Ovary (tissue), 9 donors: ENCODE results near the gene ABHD18. TPM values are rescaled to one million over a fixed set of nuclear protein-coding genes. Genes with fewer than 3 reads are reported as not detected.

Experiments used
- DNase-seq, 5 donors: peaks; one replicate each; pipeline ENCODE4 v3.0.0-alpha.2; 2019 to 2020
- H3K27ac ChIP-seq, 2 donors: fragments of 200-600 bp; one replicate each; pipeline versions ENCODE4 v1.5.1 to v1.8.0; 2019 to 2022
- H3K27me3 ChIP-seq: fragments of 200-600 bp; one replicate; pipeline ENCODE4 v1.8.0; 2022
- H3K36me3 ChIP-seq: fragments of 200-600 bp; sonication (generic); one replicate; pipeline ENCODE4 v1.5.1; 2019
- H3K4me1 ChIP-seq: one replicate; pipeline ENCODE4 v1.8.1; 2013; ENCODE audit warnings: mild to moderate bottlenecking, moderate library complexity; ENCODE audit not compliant: insufficient read depth
- H3K4me3 ChIP-seq: fragments of 200-600 bp; sonication (generic); one replicate; pipeline ENCODE4 v1.5.1; 2017
- H3K9me3 ChIP-seq, 2 donors: fragments of 200-600 bp in 1 of 2; sonication (generic) in 1 of 2; one replicate each; pipeline versions ENCODE4 v1.5.1 to v1.8.1; 2013 to 2019; ENCODE audit warnings: mild to moderate bottlenecking in 1 of 2, moderate library complexity in 1 of 2
- CTCF ChIP-seq, 3 donors: fragments of 450-650 bp in 2 of 3; fragments of 200-600 bp in 1 of 3; IDR thresholded peaks; one replicate each; pipeline versions ENCODE4 v1.5.1 to v1.8.0; 2016 to 2022; ENCODE audit warnings: antibody characterized with exemption in 3 of 3, mild to moderate bottlenecking in 1 of 3
- EP300 ChIP-seq: sonication (generic); formaldehyde crosslinking; IDR thresholded peaks from one replicate; pipeline ENCODE4 v1.6.1; 2017; ENCODE audit warnings: antibody characterized with exemption
- POLR2A ChIP-seq: fragments of 450-650 bp; IDR thresholded peaks from one replicate; pipeline ENCODE4 v1.6.1; 2017; ENCODE audit warnings: antibody characterized with exemption, mild to moderate bottlenecking, moderate library complexity
- WGBS, 3 donors: extraction: QIAGEN DNeasy Blood & Tissue Kit in 1 of 3; methylation state at CpG; one replicate each; pipeline versions ENCODE4 v1.1.5 to v1.1.7; 2013 to 2017; 5-methylcytosine and 5-hydroxymethylcytosine counted together
- intact Hi-C, 4 donors: fragments of 100-400 bp; cut with DNase I; formaldehyde crosslinking; loops; one replicate each; pipeline versions ENCODE4 v1.11.0 to v1.15.1; 2022 to 2023
- polyA plus RNA-seq, 2 donors: library from polyadenylated mRNA; stranded (reverse); fragments of 200-250 nt in 1 of 2; fragments of 350-450 nt in 1 of 2; fragmentation: Illumina TruSeq in 1 of 2; extraction: RNeasy Lipid Tissue Mini Kit (QIAGEN cat#74804) in 1 of 2; gene quantifications; one replicate each; pipeline ENCODE4 v1.2.3, GENCODE V29; 2013 to 2014
- total RNA-seq, 7 donors: library from RNA; depleted of rRNA in 2 of 7; stranded (reverse); fragments of >200 nt in 2 of 7; fragmentation: NEBNext Ultra II Directional in 3 of 7; extraction: Animal tissue kit (Norgen Biotek cat#: 25700) in 3 of 7; gene quantifications; one replicate each; pipeline versions ENCODE4 v1.1.0 to v1.2.4, GENCODE V29; 2016 to 2023
- donor health status: DM: no; HTN: no; CAD: no; lungs with moderate emphysema.
- donor health status: DM: no; HTN: no; CAD: no.
- donor health status: Bipolar disorder and iron deficiency.
- donor health status: DM: yes; HTN: yes; CAD: no.
- donor health status: DM: no; HTN: no; CAD: no.
- donor health status: DM: yes; HTN: yes; CAD: no.

ABHD18 gene
- total and polyA plus RNA-seq, 9 donors = 3.5 to 11.3 (median 9.1) TPM

DNA sequence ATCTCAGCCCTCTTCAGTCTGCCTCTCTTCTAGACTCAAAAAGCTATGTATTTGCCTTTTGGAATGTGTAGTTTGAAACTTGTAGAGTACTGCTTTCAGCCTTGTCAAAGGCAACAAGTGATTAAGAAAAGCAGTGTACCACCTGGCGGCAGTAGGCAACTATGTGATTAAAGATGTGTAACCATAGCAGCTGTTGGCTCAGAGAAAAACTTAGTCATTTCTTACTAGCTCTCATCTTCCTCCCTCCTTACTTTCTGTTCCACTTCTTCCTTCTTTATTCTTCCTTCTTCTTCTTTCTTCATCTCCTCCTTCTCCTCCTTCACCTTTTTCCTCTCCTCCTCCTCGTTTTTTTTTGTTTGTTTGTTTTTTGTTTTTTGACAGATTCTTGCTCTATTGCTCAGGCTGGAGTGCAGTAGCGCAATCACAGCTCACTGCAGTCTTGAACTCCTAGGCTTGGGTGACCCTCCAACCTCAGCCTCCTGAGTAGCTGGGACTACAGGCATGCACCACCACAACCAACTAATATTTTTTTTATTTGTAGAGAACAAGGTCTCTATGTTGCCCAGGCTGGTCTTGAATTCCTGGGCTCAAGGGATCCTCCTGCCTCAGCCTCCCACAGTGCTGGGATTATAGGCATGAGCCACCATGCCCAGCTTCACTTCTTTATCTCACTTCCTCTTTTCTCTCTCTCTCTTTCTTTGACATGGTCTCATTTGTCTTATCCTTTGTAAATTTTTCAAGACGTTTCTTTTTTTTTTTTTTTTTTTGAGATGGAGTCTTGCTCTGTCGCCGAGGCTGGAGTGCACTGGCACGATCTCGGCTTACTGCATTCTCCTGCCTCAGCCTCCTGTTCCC is 32.6 kb downstream of the ABHD18 start:
- 90 to 92% (median 92%) methylated on average over 8 of the region's 8 CpGs for WGBS, 3 donors
- Histone ChIP-seq H3K9me3 (peaks cover 0 to 3% of the 10 kb centered on the region in 2 donors), H3K36me3 (peaks cover 3% of the 10 kb centered on the region), H3K4me1 (no peaks in the 10 kb centered on the region), H3K4me3 (no peak overlapping the region), H3K27me3 (no peaks in the 10 kb centered on the region), H3K27ac (no peak overlapping the region)
- TF ChIP-seq POLR2A = no peak
- no peak for TF ChIP-seq CTCF (IDR thresholded peaks at IDR 0.05)
- no peak for TF ChIP-seq EP300
- no peak for DNase-seq
- intact Hi-C loops = no loop called here

- Histone ChIP-seq H3K27me3 (no peaks in the 10 kb centered on the region), H3K36me3 (no peaks in the 10 kb centered on the region), H3K27ac (no peak overlapping the region), H3K9me3 (no peaks in the 10 kb centered on the region), H3K4me3 (no peak overlapping the region), H3K4me1 (no peaks in the 10 kb centered on the region)
- WGBS, 3 donors = 91 to 92% (median 92%) methylated on average over 5 of the region's 5 CpGs
- no peak for DNase-seq
- TF ChIP-seq CTCF (IDR thresholded peaks at IDR 0.05) = no peak
- no peak for TF ChIP-seq EP300
- no peak for TF ChIP-seq POLR2A
- intact Hi-C loops = no loop called here
These were observed 41.4 kb downstream of the ABHD18 start for GRCh38 chr4:128006592-128006991.

- Histone ChIP-seq H3K27ac (no peak overlapping the region), H3K4me1 (no peaks in the 10 kb centered on the region), H3K9me3 (no peaks in the 10 kb centered on the region), H3K4me3 (no peak overlapping the region), H3K27me3 (no peaks in the 10 kb centered on the region), H3K36me3 (no peaks in the 10 kb centered on the region)
- TF ChIP-seq POLR2A = no peak
- TF ChIP-seq EP300 = no peak
- no peak for TF ChIP-seq CTCF (IDR thresholded peaks at IDR 0.05)
- WGBS, 3 donors = 74 to 84% (median 80%) methylated on average over 3 of the region's 3 CpGs
- no peak for DNase-seq
- intact Hi-C loops = no loop called here
These were observed 44.2 kb downstream of the ABHD18 start for GRCh38 chr4:128009428-128009827.

GRCh38 chr4:128025319-128025718 is 60.1 kb downstream of the ABHD18 start:
- DNase-seq = no peak
- H3K27me3 ChIP-seq = no peaks in the 10 kb centered on the region
- H3K36me3 ChIP-seq = no peaks in the 10 kb centered on the region
- no peak for TF ChIP-seq POLR2A
- no peak for TF ChIP-seq CTCF (IDR thresholded peaks at IDR 0.05)
- TF ChIP-seq EP300 = no peak
- no peak overlapping the region for H3K27ac ChIP-seq
- intact Hi-C loops = no loop called here
- H3K4me1 ChIP-seq = no peaks in the 10 kb centered on the region
- no peaks in the 10 kb centered on the region for H3K9me3 ChIP-seq
- H3K4me3 ChIP-seq = no peak overlapping the region
